Thoracic aorta (tissue), 2 donors: ENCODE data around the gene ZDHHC14. TPM values are rescaled to one million over a fixed set of nuclear protein-coding genes. Genes with fewer than 3 reads are reported as not detected.

Source experiments
- ATAC-seq: fragments of 150-250 bp; one replicate; pipeline ENCODE4 v1.8.0; 2017; ENCODE audit warnings: low read depth; ENCODE audit not compliant: insufficient number of reproducible peaks, low FRiP score
- DNase-seq: peaks from one replicate; pipeline ENCODE4 v3.0.0-alpha.2; 2020; ENCODE audit warnings: low spot score
- H3K27ac ChIP-seq, 2 donors: fragments of 200-600 bp; sonication (generic); 1 replicate in 1 of 2; 2 replicates in 1 of 2; pipeline ENCODE4 v1.5.1; 2016; ENCODE audit warnings: mild to moderate bottlenecking in 2 of 2, moderate library complexity in 2 of 2
- H3K27me3 ChIP-seq: fragments of 200-600 bp; sonication (generic); replicated peaks from 2 replicates; pipeline ENCODE4 v1.6.0; 2016; ENCODE audit warnings: mild to moderate bottlenecking; ENCODE audit not compliant: insufficient read depth
- H3K36me3 ChIP-seq: fragments of 200-600 bp; sonication (generic); one replicate; pipeline ENCODE4 v1.5.1; 2016
- H3K4me1 ChIP-seq, 2 donors: fragments of 200-600 bp; sonication (generic); 1 replicate in 1 of 2; 2 replicates in 1 of 2; pipeline versions ENCODE4 v1.5.1 to v1.6.0; 2016; ENCODE audit warnings: low read depth in 2 of 2, mild to moderate bottlenecking in 1 of 2; ENCODE audit not compliant: control insufficient read depth in 1 of 2
- H3K4me3 ChIP-seq: fragments of 200-600 bp; sonication (generic); 2 replicates; pipeline ENCODE4 v1.5.1; 2016; ENCODE audit warnings: mild to moderate bottlenecking
- H3K9me3 ChIP-seq: fragments of 200-600 bp; sonication (generic); 2 replicates; pipeline ENCODE4 v1.5.1; 2016
- CTCF ChIP-seq: fragments of 200-600 bp; sonication (generic); IDR thresholded peaks from one replicate; pipeline ENCODE4 v1.5.1; 2019; ENCODE audit warnings: antibody characterized with exemption
- total RNA-seq, 2 donors: library from RNA; depleted of rRNA; stranded (reverse); fragments of >200 nt; gene quantifications; one replicate each; pipeline versions ENCODE4 v1.1.0 to v1.2.3, GENCODE V29; 2016

Gene ZDHHC14
- total RNA-seq, 2 donors from 2014 or later = 20.0 to 31.1 TPM

DNA sequence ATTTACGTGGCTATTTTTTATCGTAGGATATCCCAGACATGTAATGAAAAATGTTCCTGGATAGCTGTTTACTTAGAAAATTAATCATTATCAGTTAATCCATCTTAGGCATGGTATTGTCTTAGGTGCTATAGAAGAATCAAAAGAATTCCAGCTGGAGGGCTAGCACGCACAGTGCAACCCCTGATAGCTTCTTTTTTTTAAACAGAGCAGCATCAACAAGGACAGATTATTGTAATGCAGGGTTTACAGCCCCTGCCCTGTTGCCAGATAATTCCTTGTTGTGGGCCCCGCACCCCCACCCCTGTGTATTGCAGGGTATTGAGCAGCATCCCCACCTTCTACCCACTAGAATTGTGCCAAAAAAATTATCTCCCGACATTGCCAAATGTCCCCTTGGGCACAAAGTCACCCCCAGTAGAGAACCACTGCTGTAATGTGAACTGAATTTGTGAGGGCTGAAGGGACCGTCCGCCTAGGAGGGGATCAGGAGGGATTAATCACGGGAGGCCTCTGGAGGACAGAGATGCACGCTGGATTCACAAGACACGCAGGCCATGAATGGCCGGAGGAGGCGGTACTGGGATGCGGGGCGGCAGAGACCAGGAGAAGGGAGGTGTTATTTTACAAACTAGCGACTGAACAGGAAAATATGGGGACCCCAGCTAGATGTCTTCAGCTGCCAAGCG is 174.6 kb downstream of the ZDHHC14 start:
- no peaks in the 10 kb centered on the region for H3K36me3 ChIP-seq
- H3K4me1 ChIP-seq = peaks cover 0 to 7% of the 10 kb centered on the region in 2 donors
- DNase-seq (no peak), ATAC-seq (no peak)
- H3K27ac ChIP-seq = no peak overlapping the region
- no peaks in the 10 kb centered on the region for H3K27me3 ChIP-seq
- no peaks in the 10 kb centered on the region for H3K9me3 ChIP-seq
- no peak for TF ChIP-seq CTCF
- H3K4me3 ChIP-seq = no peak overlapping the region

GRCh38 chr6:157556144-157556645 is 175.2 kb downstream of the ZDHHC14 start:
- Histone ChIP-seq H3K9me3 (no peaks in the 10 kb centered on the region), H3K4me3 (no peak overlapping the region), H3K36me3 (no peaks in the 10 kb centered on the region), H3K27ac (no peak overlapping the region), H3K4me1 (peaks cover 0 to 7% of the 10 kb centered on the region in 2 donors), H3K27me3 (no peaks in the 10 kb centered on the region)
- no peak for ATAC-seq
- TF ChIP-seq CTCF = no peak
- DNase-seq = no peak

DNA sequence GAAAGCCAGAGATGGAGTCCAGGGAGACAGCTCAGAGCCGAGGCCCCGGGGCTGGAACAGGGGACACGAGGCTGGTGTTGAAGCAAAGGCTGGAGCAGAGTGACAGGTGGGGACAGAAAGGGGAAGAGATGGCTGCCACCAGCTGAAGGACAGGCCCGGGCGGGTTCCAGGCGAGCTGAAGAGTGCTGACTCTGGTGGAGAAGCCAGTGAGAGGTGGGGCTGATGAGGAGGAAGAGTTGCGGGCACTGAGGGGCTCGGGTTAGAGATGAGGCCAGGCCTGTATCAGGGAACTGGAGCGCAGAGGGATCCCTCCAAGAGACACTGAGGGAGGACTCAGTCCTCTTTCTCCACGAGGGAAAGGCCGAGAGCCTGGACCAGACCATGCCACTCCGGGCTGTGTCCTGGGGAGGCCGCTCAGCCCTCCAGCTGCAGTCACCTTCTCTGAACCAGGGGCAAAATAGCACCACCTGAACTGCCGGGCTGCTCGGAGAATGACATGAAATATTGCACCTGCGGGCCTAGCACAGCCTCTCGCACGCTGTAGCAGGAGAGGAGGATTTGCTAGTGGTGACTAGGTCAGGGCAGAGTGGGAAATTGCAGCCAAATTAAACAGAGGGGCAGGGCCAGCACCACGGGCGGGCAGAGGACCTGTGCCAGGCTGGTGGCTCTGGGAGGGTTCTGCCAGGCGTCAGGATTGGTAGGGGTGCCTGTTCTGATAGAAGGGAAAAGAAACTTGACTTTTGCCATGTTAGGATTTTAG is 175.9 kb downstream of the ZDHHC14 start:
- no peak overlapping the region for H3K4me3 ChIP-seq
- H3K36me3 ChIP-seq = no peaks in the 10 kb centered on the region
- H3K27ac ChIP-seq = no peak overlapping the region
- no peaks in the 10 kb centered on the region for H3K9me3 ChIP-seq
- DNase-seq = no peak
- H3K4me1 ChIP-seq = peaks cover 0 to 7% of the 10 kb centered on the region in 2 donors
- TF ChIP-seq CTCF = no peak
- no peaks in the 10 kb centered on the region for H3K27me3 ChIP-seq
- no peak for ATAC-seq

- Histone ChIP-seq H3K36me3 (no peaks in the 10 kb centered on the region), H3K27me3 (no peaks in the 10 kb centered on the region), H3K4me3 (no peak overlapping the region), H3K9me3 (no peaks in the 10 kb centered on the region), H3K27ac (no peak overlapping the region), H3K4me1 (peaks cover 0 to 7% of the 10 kb centered on the region in 2 donors)
- DNase-seq (no peak), ATAC-seq (no peak)
- no peak for TF ChIP-seq CTCF
Measured at GRCh38 chr6:157557559-157557958, 176.6 kb downstream of the ZDHHC14 start.

GRCh38 chr6:157558049-157558448 is 177.1 kb downstream of the ZDHHC14 start:
- DNase-seq = no peak
- TF ChIP-seq CTCF = no peak
- Histone ChIP-seq H3K27ac (no peak overlapping the region), H3K4me3 (no peak overlapping the region), H3K4me1 (peaks cover 0 to 7% of the 10 kb centered on the region in 2 donors), H3K9me3 (no peaks in the 10 kb centered on the region), H3K36me3 (no peaks in the 10 kb centered on the region), H3K27me3 (no peaks in the 10 kb centered on the region)
- ATAC-seq = no peak
